HCT116 (cell line): ENCODE data around the gene WDR20. TPM values are rescaled to one million over a fixed set of nuclear protein-coding genes. Genes with fewer than 3 reads are reported as not detected.

Experiments used
- ATAC-seq: fragments of 200-7000 bp; cut with Tn5 transposase; 2 replicates; pipeline ENCODE4 v1.9.1; 2020; ENCODE audit warnings: mild to moderate bottlenecking, moderate library complexity
- BruUV-seq: library from RNA; stranded (reverse); fragments of 400-500 nt; replicated peaks from 2 replicates; lab custom pipeline; 2021; lab: Mats Ljungman, UMichigan
- CTCF ChIA-PET: fragments of 300-600 bp; sonication (Branson Sonifier 250); formaldehyde crosslinking; loops from one replicate; lab custom pipeline; 2021; ENCODE audit warnings: antibody characterized with exemption; lab: Charles Lee
- POLR2A ChIA-PET: fragments of 300-600, 350-600 bp; sonication (Branson Sonifier 250); formaldehyde crosslinking; loops from one replicate; lab custom pipeline; 2021; ENCODE audit warnings: antibody characterized with exemption; lab: Charles Lee
- RAD21 ChIA-PET, 2 experiments: fragments of 300-600 bp; sonication (Branson Sonifier 250); formaldehyde crosslinking; loops; one replicate each; lab custom pipeline; 2023; ENCODE audit warnings: low total read pairs in 2 of 2; ENCODE audit not compliant: uncharacterized antibody in 2 of 2, unreplicated experiment in 2 of 2, low non-redundant PET in 1 of 2; lab: Charles Lee
- DNase-seq: peaks from one replicate; pipeline ENCODE4 v3.0.0-alpha.2; 2010; ENCODE audit warnings: low read depth, low spot score
- H2AFZ ChIP-seq: fragments of 200-600 bp; shearing (Covaris generic), sonication (generic); 2 replicates; pipeline ENCODE4 v1.6.1; 2017; ENCODE audit warnings: low read depth, mixed run types, mixed read lengths, antibody characterized with exemption, low read length; ENCODE audit not compliant: poor library complexity, severe bottlenecking
- H3K27ac ChIP-seq: 2 replicates; pipeline ENCODE4 v1.5.1; 2012; ENCODE audit warnings: low read depth, low read length
- H3K27me3 ChIP-seq: fragments of 200-600 bp; sonication (generic); 2 replicates; pipeline ENCODE4 v1.6.1; 2016; ENCODE audit warnings: mixed run types, low read length, mixed read lengths; ENCODE audit not compliant: insufficient read depth
- H3K36me3 ChIP-seq, 2 experiments: fragments of 200-500 bp in 1 of 2; fragments of 200-600 bp in 1 of 2; sonication (Bioruptor generic) in 1 of 2; sonication (generic) in 1 of 2; 2 replicates each; pipeline versions ENCODE4 v1.5.1 to v1.6.1; 2014 to 2016; ENCODE audit warnings: low read length in 2 of 2, inconsistent platforms in 1 of 2, mixed read lengths in 1 of 2, mixed run types in 1 of 2; ENCODE audit not compliant: insufficient read depth in 2 of 2, control insufficient read depth in 1 of 2
- H3K4me1 ChIP-seq, 2 experiments: fragments of 200-600 bp in 1 of 2; sonication (generic) in 1 of 2; 2 replicates each; pipeline versions ENCODE4 v1.5.1 to v1.6.1; 2012 to 2017; ENCODE audit warnings: low read length in 2 of 2, inconsistent platforms in 1 of 2, mild to moderate bottlenecking in 1 of 2, mixed read lengths in 1 of 2, mixed run types in 1 of 2, moderate library complexity in 1 of 2; ENCODE audit not compliant: insufficient read depth in 2 of 2, control insufficient read depth in 1 of 2
- H3K4me2 ChIP-seq: fragments of 200-600 bp; sonication (generic); 2 replicates; pipeline ENCODE4 v1.6.1; 2017; ENCODE audit warnings: mixed run types, low read length, mixed read lengths
- H3K4me3 ChIP-seq, 2 experiments: fragments of 200-600 bp in 1 of 2; sonication (generic) in 1 of 2; replicated peaks in 1 of 2; 2 replicates each; pipeline ENCODE4 v1.5.1; 2011 to 2016; ENCODE audit warnings: low read length in 2 of 2, control low read depth in 1 of 2, low read depth in 1 of 2, mild to moderate bottlenecking in 1 of 2, mixed read lengths in 1 of 2, mixed run types in 1 of 2
- H3K79me2 ChIP-seq: fragments of 200-600 bp; sonication (generic); 2 replicates; pipeline ENCODE4 v1.6.1; 2017; ENCODE audit warnings: mild to moderate bottlenecking, mixed run types, low read length, moderate library complexity, mixed read lengths; ENCODE audit not compliant: insufficient read depth
- H3K9ac ChIP-seq: fragments of 200-600 bp; sonication (generic); 2 replicates; pipeline ENCODE4 v1.6.1; 2016; ENCODE audit warnings: low read length, mixed read lengths
- H3K9me2 ChIP-seq: fragments of 200-600 bp; sonication (generic), shearing (Covaris generic); 2 replicates; pipeline ENCODE4 v1.6.1; 2017; ENCODE audit warnings: mixed run types, mild to moderate bottlenecking, moderate library complexity; ENCODE audit not compliant: insufficient read depth
- H3K9me3 ChIP-seq, 2 experiments: fragments of 200-500 bp in 1 of 2; fragments of 200-600 bp in 1 of 2; sonication (Bioruptor generic) in 1 of 2; sonication (generic) in 1 of 2; 2 replicates each; pipeline ENCODE4 v1.6.1; 2014 to 2017; ENCODE audit warnings: low read length in 2 of 2, mixed read lengths in 2 of 2, inconsistent platforms in 1 of 2, low read depth in 1 of 2, mild to moderate bottlenecking in 1 of 2, mixed run types in 1 of 2, moderate library complexity in 1 of 2; ENCODE audit not compliant: control insufficient read depth in 1 of 2, insufficient read depth in 1 of 2
- H4K20me1 ChIP-seq: fragments of 200-600 bp; sonication (generic), shearing (Covaris generic); 2 replicates; pipeline ENCODE4 v1.6.1; 2017; ENCODE audit warnings: mixed run types, mild to moderate bottlenecking, moderate library complexity; ENCODE audit not compliant: insufficient read depth
- ATF3 ChIP-seq: IDR thresholded peaks from 2 replicates; pipeline ENCODE4 v1.6.1; 2012
- CBX3 ChIP-seq: IDR thresholded peaks from 2 replicates; pipeline ENCODE4 v1.6.1; 2012; ENCODE audit warnings: low read depth
- CEBPB ChIP-seq: IDR thresholded peaks from 2 replicates; pipeline ENCODE4 v1.6.1; 2012; ENCODE audit warnings: low read depth
- CTCF ChIP-seq, 3 experiments: fragments of 200-600 bp in 1 of 3; sonication (generic) in 1 of 3; IDR thresholded peaks in 2 of 3; conservative IDR thresholded peaks in 1 of 3; 2 replicates each; pipeline ENCODE4 v1.5.1; 2012 to 2017; ENCODE audit warnings: low read depth in 2 of 3, low read length in 2 of 3, antibody characterized with exemption in 1 of 3, borderline replicate concordance in 1 of 3, control low read depth in 1 of 3, mild to moderate bottlenecking in 1 of 3, mixed read lengths in 1 of 3, mixed run types in 1 of 3, moderate library complexity in 1 of 3; ENCODE audit not compliant: insufficient read depth in 1 of 3
- ELF1 ChIP-seq: IDR thresholded peaks from 2 replicates; pipeline ENCODE4 v1.6.1; 2012; ENCODE audit warnings: low read depth, borderline replicate concordance
- EZH2 ChIP-seq: fragments of 200-600 bp; sonication (generic); IDR thresholded peaks from 2 replicates; pipeline ENCODE4 v1.6.1; 2017; ENCODE audit warnings: antibody characterized with exemption, mixed run types
- EZH2phosphoT487 ChIP-seq: fragments of 200-600 bp; IDR thresholded peaks from 2 replicates; pipeline ENCODE4 v1.6.1; 2018; ENCODE audit warnings: antibody characterized with exemption, borderline replicate concordance
- FOSL1 ChIP-seq: IDR thresholded peaks from 2 replicates; pipeline ENCODE4 v1.6.1; 2012; ENCODE audit warnings: low read depth
- MAX ChIP-seq: IDR thresholded peaks from 2 replicates; pipeline ENCODE4 v1.6.1; 2012
- POLR2A ChIP-seq: IDR thresholded peaks from 2 replicates; pipeline ENCODE4 v1.7.0; 2011; ENCODE audit warnings: borderline replicate concordance; ENCODE audit not compliant: insufficient read depth, insufficient read length; ENCODE audit errors: extremely low read depth
- POLR2AphosphoS5 ChIP-seq: IDR thresholded peaks from 2 replicates; pipeline ENCODE4 v1.6.1; 2011; ENCODE audit warnings: mild to moderate bottlenecking, low read depth, low read length, moderate library complexity
- RAD21 ChIP-seq: IDR thresholded peaks from 2 replicates; pipeline ENCODE4 v1.6.1; 2012; ENCODE audit warnings: low read depth, mild to moderate bottlenecking
- SP1 ChIP-seq: IDR thresholded peaks from 2 replicates; pipeline ENCODE4 v1.6.1; 2012; ENCODE audit warnings: low read depth
- TCF7L2 ChIP-seq: IDR thresholded peaks from 2 replicates; pipeline ENCODE4 v1.7.0; 2011; ENCODE audit warnings: borderline replicate concordance, inconsistent platforms; ENCODE audit not compliant: insufficient read depth, insufficient read length; ENCODE audit errors: extremely low read depth
- ZBTB33 ChIP-seq: IDR thresholded peaks from 2 replicates; pipeline ENCODE4 v1.6.1; 2011; ENCODE audit warnings: mild to moderate bottlenecking, low read length, moderate library complexity; ENCODE audit not compliant: insufficient replicate concordance; ENCODE audit errors: extremely low read depth
- ZFX ChIP-seq: fragments of 450-650 bp; IDR thresholded peaks from 2 replicates; pipeline ENCODE4 v1.6.1; 2017
- ZNF274 ChIP-seq: fragments of 200-500 bp; sonication (Bioruptor generic); IDR thresholded peaks from 2 replicates; pipeline ENCODE4 v1.6.1; 2014; ENCODE audit warnings: mild to moderate bottlenecking, low read depth, low read length, inconsistent platforms
- intact Hi-C: fragments of 100-400 bp; cut with micrococcal nuclease; formaldehyde crosslinking; loops from 2 replicates; pipeline ENCODE4 v1.10.0; 2022
- total RNA-seq: library from RNA; stranded (reverse); gene quantifications from one replicate; pipeline ENCODE4 v1.2.1, GENCODE V29; 2021; ENCODE audit not compliant: unreplicated experiment

The WDR20 gene
- total RNA-seq, 1 experiment from 2014 or later, result 21.1 TPM

GRCh38 chr14:102231476-102232347, 92.0 kb downstream of the WDR20 start:
- ChIA-PET CTCF (interaction anchor here (0.6 to 1.1 kb wide), 2 partner anchors 17 to 82 kb away, joined by 3 read pairs; no protein-coding TSS in a partner anchor), POLR2A (no interaction called here), RAD21 (no interaction called here)
- Histone ChIP-seq H3K36me3 (no peaks in the 10 kb centered on the region), H3K27me3 (no peaks in the 10 kb centered on the region), H2AFZ (no peak overlapping the region), H3K9me2 (no peaks in the 10 kb centered on the region), H3K9ac (no peak overlapping the region), H3K4me2 (no peak overlapping the region), H3K79me2 (no peaks in the 10 kb centered on the region), H3K9me3 (no peaks in the 10 kb centered on the region), H3K4me3 (no peak overlapping the region), H3K4me1 (peaks cover 0 to 9% of the 10 kb centered on the region in 2 experiments; a peak in 2 of 4 replicates), H4K20me1 (no peaks in the 10 kb centered on the region), H3K27ac (no peak overlapping the region)
- TF ChIP-seq MAX (no peak), TCF7L2 (no peak), ELF1 (no peak), POLR2AphosphoS5 (no peak)
- DNase-seq, result no peak
- intact Hi-C loops, result no loop called here
- BruUV-seq, result no TSS peak
- no peak for ATAC-seq

GRCh38 chr14:102232348-102232625, 92.6 kb downstream of the WDR20 start:
- H3K27me3 ChIP-seq, result no peaks in the 10 kb centered on the region
- no peaks in the 10 kb centered on the region for H3K36me3 ChIP-seq
- no peak overlapping the region for H3K9ac ChIP-seq
- ChIA-PET CTCF (no interaction called here), RAD21 (no interaction called here), POLR2A (no interaction called here)
- no peak overlapping the region for H3K27ac ChIP-seq
- no peaks in the 10 kb centered on the region for H3K9me2 ChIP-seq
- BruUV-seq, result no TSS peak
- H3K4me3 ChIP-seq, result no peak overlapping the region
- no peak overlapping the region for H2AFZ ChIP-seq
- no peaks in the 10 kb centered on the region for H3K79me2 ChIP-seq
- DNase-seq, result no peak
- no peak for ATAC-seq
- H3K9me3 ChIP-seq, result no peaks in the 10 kb centered on the region
- H3K4me2 ChIP-seq, result no peak overlapping the region
- H3K4me1 ChIP-seq, result peaks cover 0 to 9% of the 10 kb centered on the region in 2 experiments; a peak in 2 of 4 replicates
- H4K20me1 ChIP-seq, result no peaks in the 10 kb centered on the region
- intact Hi-C loops, result no loop called here
- TF ChIP-seq ZBTB33, result no peak
- TF ChIP-seq SP1, result no peak
- TF ChIP-seq ELF1, result no peak
- TF ChIP-seq CEBPB, result no peak
- no peak for TF ChIP-seq CTCF (IDR thresholded peaks at IDR 0.05 in 2 of 3, conservative IDR thresholded peaks at IDR 0.05 in 1 of 3; ENCODE audit: borderline replicate concordance in 1 of 3, insufficient read depth in 1 of 3, low read depth in 2 of 3, low read length in 2 of 3)
- no peak for TF ChIP-seq CBX3
- TF ChIP-seq ZFX, result no peak
- TF ChIP-seq FOSL1, result no peak
- no peak for TF ChIP-seq ZNF274
- TF ChIP-seq EZH2, result no peak
- TF ChIP-seq ATF3, result no peak
- no peak for TF ChIP-seq EZH2phosphoT487
- no peak for TF ChIP-seq RAD21
- TF ChIP-seq POLR2A, result no peak
